ENCODE data around the gene MMP14. TPM values are rescaled to one million over a fixed set of nuclear protein-coding genes. Genes with fewer than 3 reads are reported as not detected.

MMP14 gene
- total and polyA plus RNA-seq, 2 of the 13 experiments (the other 11 are each of a cell fraction or from before 2014, with no cell fraction given) = 5.2 to 9.8 TPM

DNA sequence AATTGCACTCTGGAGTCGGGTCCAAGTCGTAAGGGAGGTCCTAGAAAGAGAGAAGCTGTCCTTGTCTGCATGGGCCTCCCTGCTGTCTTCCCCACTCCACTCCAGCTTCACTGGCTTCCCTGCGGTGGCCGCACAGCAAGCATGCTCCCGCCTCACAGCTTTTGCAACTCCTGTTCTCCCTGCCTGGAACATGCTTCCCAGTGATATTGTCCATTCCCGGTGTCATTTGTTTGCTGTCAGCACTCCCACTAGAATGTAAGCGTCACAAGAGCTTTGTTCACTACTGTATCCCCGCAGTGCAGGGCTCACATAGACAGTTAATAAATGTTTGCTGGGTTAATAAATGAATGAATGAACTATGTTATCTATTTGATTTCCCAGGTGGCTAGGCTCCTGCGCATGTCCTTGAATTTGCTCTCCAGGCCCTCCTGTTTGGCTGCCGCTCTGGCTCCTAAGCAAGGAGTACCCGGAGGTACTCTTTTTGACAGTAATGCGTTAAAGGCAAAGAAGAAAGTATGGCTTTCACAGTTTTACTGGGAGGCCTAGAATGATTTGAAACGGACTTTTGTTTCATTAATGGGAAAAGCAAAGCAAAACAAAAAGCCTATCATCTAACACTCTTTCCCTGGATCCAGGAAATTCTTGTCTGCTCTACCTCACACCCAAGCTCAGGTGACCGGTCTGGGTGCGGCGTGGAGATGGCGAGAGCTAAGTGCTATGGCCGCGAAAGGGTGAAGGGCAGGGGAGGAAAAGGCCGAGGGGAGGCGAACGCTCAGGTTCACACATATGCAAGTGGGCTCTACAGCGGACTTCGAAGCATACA lies 15.0 kb upstream of the MMP14 start (continued):
- TF ChIP-seq, protein P1, sequence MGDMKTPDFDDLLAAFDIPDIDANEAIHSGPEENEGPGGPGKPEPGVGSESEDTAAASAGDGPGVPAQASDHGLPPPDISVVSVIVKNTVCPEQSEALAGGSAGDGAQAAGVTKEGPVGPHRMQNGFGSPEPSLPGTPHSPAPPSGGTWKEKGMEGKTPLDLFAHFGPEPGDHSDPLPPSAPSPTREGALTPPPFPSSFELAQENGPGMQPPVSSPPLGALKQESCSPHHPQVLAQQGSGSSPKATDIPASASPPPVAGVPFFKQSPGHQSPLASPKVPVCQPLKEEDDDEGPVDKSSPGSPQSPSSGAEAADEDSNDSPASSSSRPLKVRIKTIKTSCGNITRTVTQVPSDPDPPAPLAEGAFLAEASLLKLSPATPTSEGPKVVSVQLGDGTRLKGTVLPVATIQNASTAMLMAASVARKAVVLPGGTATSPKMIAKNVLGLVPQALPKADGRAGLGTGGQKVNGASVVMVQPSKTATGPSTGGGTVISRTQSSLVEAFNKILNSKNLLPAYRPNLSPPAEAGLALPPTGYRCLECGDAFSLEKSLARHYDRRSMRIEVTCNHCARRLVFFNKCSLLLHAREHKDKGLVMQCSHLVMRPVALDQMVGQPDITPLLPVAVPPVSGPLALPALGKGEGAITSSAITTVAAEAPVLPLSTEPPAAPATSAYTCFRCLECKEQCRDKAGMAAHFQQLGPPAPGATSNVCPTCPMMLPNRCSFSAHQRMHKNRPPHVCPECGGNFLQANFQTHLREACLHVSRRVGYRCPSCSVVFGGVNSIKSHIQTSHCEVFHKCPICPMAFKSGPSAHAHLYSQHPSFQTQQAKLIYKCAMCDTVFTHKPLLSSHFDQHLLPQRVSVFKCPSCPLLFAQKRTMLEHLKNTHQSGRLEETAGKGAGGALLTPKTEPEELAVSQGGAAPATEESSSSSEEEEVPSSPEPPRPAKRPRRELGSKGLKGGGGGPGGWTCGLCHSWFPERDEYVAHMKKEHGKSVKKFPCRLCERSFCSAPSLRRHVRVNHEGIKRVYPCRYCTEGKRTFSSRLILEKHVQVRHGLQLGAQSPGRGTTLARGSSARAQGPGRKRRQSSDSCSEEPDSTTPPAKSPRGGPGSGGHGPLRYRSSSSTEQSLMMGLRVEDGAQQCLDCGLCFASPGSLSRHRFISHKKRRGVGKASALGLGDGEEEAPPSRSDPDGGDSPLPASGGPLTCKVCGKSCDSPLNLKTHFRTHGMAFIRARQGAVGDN (CRISPR knock-in tag; IDR thresholded peaks at IDR 0.05) = peak; percentile 85
- TF ChIP-seq, protein P2, sequence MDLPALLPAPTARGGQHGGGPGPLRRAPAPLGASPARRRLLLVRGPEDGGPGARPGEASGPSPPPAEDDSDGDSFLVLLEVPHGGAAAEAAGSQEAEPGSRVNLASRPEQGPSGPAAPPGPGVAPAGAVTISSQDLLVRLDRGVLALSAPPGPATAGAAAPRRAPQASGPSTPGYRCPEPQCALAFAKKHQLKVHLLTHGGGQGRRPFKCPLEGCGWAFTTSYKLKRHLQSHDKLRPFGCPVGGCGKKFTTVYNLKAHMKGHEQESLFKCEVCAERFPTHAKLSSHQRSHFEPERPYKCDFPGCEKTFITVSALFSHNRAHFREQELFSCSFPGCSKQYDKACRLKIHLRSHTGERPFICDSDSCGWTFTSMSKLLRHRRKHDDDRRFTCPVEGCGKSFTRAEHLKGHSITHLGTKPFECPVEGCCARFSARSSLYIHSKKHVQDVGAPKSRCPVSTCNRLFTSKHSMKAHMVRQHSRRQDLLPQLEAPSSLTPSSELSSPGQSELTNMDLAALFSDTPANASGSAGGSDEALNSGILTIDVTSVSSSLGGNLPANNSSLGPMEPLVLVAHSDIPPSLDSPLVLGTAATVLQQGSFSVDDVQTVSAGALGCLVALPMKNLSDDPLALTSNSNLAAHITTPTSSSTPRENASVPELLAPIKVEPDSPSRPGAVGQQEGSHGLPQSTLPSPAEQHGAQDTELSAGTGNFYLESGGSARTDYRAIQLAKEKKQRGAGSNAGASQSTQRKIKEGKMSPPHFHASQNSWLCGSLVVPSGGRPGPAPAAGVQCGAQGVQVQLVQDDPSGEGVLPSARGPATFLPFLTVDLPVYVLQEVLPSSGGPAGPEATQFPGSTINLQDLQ (CRISPR knock-in tag; IDR thresholded peaks at IDR 0.05) = peak; percentile 75; the same call in 1 of the 2 replicates
- TF ChIP-seq KDM5B (CRISPR knock-in tag; IDR thresholded peaks at IDR 0.05; ENCODE audit: borderline replicate concordance) = peak; percentile 95
- TF ChIP-seq TGIF2 (CRISPR knock-in tag; IDR thresholded peaks at IDR 0.05) = peak; percentile 93; the same call in 1 of the 2 replicates
- peak; percentile 71; the same call in 1 of the 2 replicates for TF ChIP-seq ZNF558 (CRISPR knock-in tag; IDR thresholded peaks at IDR 0.05; ENCODE audit: borderline replicate concordance)
- peak; percentile 70; the same call in 1 of the 2 replicates for TF ChIP-seq ZNF264 (CRISPR knock-in tag; IDR thresholded peaks at IDR 0.05)
- TF ChIP-seq KMT2B (CRISPR knock-in tag; IDR thresholded peaks at IDR 0.05) = peak; percentile 81
- TF ChIP-seq ASH2L (IDR thresholded peaks at IDR 0.05; ENCODE audit: insufficient read length, low read depth, low read length) = no peak
- no peak for TF ChIP-seq HOXD1 (CRISPR knock-in tag; IDR thresholded peaks at IDR 0.05)
- TF ChIP-seq KLF6 (CRISPR knock-in tag; IDR thresholded peaks at IDR 0.05) = peak; percentile 96
- TF ChIP-seq, protein P3, sequence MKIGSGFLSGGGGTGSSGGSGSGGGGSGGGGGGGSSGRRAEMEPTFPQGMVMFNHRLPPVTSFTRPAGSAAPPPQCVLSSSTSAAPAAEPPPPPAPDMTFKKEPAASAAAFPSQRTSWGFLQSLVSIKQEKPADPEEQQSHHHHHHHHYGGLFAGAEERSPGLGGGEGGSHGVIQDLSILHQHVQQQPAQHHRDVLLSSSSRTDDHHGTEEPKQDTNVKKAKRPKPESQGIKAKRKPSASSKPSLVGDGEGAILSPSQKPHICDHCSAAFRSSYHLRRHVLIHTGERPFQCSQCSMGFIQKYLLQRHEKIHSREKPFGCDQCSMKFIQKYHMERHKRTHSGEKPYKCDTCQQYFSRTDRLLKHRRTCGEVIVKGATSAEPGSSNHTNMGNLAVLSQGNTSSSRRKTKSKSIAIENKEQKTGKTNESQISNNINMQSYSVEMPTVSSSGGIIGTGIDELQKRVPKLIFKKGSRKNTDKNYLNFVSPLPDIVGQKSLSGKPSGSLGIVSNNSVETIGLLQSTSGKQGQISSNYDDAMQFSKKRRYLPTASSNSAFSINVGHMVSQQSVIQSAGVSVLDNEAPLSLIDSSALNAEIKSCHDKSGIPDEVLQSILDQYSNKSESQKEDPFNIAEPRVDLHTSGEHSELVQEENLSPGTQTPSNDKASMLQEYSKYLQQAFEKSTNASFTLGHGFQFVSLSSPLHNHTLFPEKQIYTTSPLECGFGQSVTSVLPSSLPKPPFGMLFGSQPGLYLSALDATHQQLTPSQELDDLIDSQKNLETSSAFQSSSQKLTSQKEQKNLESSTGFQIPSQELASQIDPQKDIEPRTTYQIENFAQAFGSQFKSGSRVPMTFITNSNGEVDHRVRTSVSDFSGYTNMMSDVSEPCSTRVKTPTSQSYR (CRISPR knock-in tag; IDR thresholded peaks at IDR 0.05; ENCODE audit: borderline replicate concordance) = peak; percentile 66; the same call in 1 of the 2 replicates
- TF ChIP-seq NR2F6 (IDR thresholded peaks at IDR 0.05) = no peak
- TF ChIP-seq NR2F6 (CRISPR knock-in tag; IDR thresholded peaks at IDR 0.05) = peak; percentile 75
- peak; percentile 93; the same call in 1 of the 2 replicates for TF ChIP-seq ATAD3A (CRISPR knock-in tag; IDR thresholded peaks at IDR 0.05)
- TF ChIP-seq ZNF24 (IDR thresholded peaks at IDR 0.05) = peak; percentile 35; the same call in 1 of the 2 replicates
- TF ChIP-seq ZNF136 (CRISPR knock-in tag; IDR thresholded peaks at IDR 0.05; ENCODE audit: low read depth) = no peak
